PFSK-1 (cell line): ENCODE measurements around the gene THAP10.

Experiments used
- SIN3A ChIP-seq: IDR thresholded peaks from 2 replicates; pipeline ENCODE4 v1.6.1; 2012; ENCODE audit warnings: mild to moderate bottlenecking, low read length, moderate library complexity, borderline replicate concordance; ENCODE audit not compliant: insufficient read depth
- TF ChIP-seq, protein P1 (sequence below), 2 experiments: IDR thresholded peaks; 2 replicates each; pipeline versions ENCODE4 v1.6.1 to v1.8.0; 2011 to 2012; ENCODE audit warnings: low read depth in 2 of 2, low read length in 2 of 2, control low read depth in 1 of 2, inconsistent platforms in 1 of 2, mild to moderate bottlenecking in 1 of 2, moderate library complexity in 1 of 2; ENCODE audit not compliant: insufficient read depth in 1 of 2

DNA sequence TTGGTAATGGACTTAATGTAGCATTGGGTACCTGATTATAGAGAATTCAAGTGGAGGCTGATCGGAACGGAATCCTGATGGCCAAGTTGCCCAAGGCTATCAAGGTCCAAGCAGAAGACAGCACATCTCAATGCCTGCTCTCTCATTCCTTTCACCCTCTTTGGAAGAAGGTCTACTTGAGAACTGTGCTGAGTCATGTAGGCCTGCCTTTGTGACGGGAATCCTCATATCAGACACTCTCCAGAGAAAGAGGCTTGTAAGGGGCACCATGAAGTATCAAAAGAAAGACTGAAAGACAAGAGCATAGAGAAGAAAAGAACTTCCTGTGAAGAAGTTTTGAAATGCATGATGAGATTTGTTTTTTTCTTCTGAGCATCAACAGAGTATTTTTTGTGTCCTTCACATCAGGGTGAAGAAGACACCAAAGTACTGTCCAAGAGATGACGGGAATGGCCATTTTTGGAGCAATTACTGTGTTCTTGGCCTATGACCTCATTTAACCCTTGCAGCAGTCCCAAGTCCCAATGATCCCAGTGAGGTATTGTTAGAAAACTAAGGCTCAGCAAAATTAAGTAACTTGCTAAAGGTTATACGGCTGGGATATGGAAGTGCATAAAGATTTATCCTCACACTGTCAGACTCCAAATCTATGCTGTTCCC lies 25.1 kb downstream of the THAP10 start:
- TF ChIP-seq, protein P1, sequence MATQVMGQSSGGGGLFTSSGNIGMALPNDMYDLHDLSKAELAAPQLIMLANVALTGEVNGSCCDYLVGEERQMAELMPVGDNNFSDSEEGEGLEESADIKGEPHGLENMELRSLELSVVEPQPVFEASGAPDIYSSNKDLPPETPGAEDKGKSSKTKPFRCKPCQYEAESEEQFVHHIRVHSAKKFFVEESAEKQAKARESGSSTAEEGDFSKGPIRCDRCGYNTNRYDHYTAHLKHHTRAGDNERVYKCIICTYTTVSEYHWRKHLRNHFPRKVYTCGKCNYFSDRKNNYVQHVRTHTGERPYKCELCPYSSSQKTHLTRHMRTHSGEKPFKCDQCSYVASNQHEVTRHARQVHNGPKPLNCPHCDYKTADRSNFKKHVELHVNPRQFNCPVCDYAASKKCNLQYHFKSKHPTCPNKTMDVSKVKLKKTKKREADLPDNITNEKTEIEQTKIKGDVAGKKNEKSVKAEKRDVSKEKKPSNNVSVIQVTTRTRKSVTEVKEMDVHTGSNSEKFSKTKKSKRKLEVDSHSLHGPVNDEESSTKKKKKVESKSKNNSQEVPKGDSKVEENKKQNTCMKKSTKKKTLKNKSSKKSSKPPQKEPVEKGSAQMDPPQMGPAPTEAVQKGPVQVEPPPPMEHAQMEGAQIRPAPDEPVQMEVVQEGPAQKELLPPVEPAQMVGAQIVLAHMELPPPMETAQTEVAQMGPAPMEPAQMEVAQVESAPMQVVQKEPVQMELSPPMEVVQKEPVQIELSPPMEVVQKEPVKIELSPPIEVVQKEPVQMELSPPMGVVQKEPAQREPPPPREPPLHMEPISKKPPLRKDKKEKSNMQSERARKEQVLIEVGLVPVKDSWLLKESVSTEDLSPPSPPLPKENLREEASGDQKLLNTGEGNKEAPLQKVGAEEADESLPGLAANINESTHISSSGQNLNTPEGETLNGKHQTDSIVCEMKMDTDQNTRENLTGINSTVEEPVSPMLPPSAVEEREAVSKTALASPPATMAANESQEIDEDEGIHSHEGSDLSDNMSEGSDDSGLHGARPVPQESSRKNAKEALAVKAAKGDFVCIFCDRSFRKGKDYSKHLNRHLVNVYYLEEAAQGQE (IDR thresholded peaks at IDR 0.05; ENCODE audit: insufficient read depth in 1 of 2, low read depth in 2 of 2, low read length in 2 of 2), result no peak
- no peak for TF ChIP-seq SIN3A
